ENCODE measurements around the gene PLEKHG4. TPM values are rescaled to one million over a fixed set of nuclear protein-coding genes. Genes with fewer than 3 reads are reported as not detected.
A peak's percentile ranks its signal among the peaks of the same experiment; 100 is the strongest.

Gene PLEKHG4
- total and polyA plus RNA-seq, 9 of the 15 experiments (the other 6 are each of a cell fraction or from before 2014, with no cell fraction given) = 3.7 to 36.8 (median 17.9) TPM

DNA sequence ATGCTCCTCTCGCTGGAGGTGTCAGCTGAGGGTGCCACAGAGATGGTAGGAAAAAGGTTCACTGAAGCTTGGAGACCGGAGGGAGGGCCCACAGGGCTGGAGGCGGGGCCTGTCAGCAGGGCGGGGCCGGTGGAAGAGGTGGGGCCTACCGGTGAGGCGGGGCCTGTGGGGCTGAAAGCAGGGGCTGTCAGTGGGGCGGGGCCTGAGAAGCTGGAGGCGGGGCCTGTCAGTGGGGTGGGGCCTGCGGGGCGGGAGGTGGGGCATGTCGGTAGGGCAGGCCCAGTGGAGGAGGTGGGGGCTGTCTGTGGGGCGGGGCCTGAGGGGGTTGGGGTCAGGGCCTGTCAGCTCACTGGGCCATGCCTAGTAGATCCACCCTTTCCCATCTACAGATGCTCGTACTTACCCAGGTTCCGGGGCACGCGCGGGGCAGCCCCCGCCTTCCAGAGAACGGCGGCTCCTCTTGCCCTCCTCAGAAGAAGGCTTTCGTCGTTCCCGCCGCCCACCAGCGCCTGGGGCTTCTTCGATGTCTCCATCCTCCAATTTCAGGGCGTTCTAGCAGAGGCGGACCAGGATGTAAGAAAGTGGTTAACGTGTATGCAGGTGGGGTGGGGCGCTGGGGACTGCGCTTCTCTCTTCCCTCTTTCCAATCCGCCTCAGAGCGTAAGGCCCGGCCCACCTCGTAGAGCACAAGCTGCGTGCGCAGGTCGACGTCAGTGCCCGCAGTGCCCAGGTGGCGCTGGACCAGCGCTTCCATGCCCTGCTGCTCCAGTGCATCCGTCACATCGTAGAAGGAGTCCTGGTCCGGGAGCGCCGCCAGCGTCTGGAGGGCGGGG, 42.6 kb upstream of the PLEKHG4 start:
- intact Hi-C loops (cut with micrococcal nuclease) = loop anchor here (5.0 kb wide), 1 partner anchor 41 kb away; the partner anchor contains the start of gene PLEKHG4
- DNase-seq (ENCODE audit: extremely low read depth in 1 of 4, low spot score in 3 of 4) = peak; percentile 90 to 100 (median 98)
- BruUV-seq (replicated peaks) = TSS peak; percentile 10
- TF ChIP-seq GATAD2B (IDR thresholded peaks at IDR 0.05; ENCODE audit: borderline replicate concordance) (no peak), SMARCE1 (IDR thresholded peaks at IDR 0.05) (no peak), HMG20B (CRISPR knock-in tag; IDR thresholded peaks at IDR 0.05) (no peak), TFAP4 (CRISPR knock-in tag; IDR thresholded peaks at IDR 0.05; ENCODE audit: borderline replicate concordance) (no peak; the same call in 1 of the 2 replicates), VEZF1 (CRISPR knock-in tag; IDR thresholded peaks at IDR 0.05) (peak; percentile 76), KDM5B (IDR thresholded peaks at IDR 0.05; ENCODE audit: insufficient replicate concordance, low read depth, low read length) (no peak), ZNF79 (CRISPR knock-in tag; IDR thresholded peaks at IDR 0.05; ENCODE audit: low read depth) (no peak), MEIS2 (IDR thresholded peaks at IDR 0.05; ENCODE audit: partially characterized antibody) (no peak), XRCC3 (IDR thresholded peaks at IDR 0.05) (no peak), CTCFL (IDR thresholded peaks at IDR 0.05; ENCODE audit: borderline replicate concordance, insufficient read depth, low read depth, low read length, poor library complexity, severe bottlenecking) (no peak), HMGN3 (IDR thresholded peaks at IDR 0.05; ENCODE audit: borderline replicate concordance, extremely low read depth, insufficient read length, low read depth, low read length) (peak; percentile 69), EHMT2 (IDR thresholded peaks at IDR 0.05) (no peak), SMARCA4 (IDR thresholded peaks at IDR 0.05) (no peak), PURB (CRISPR knock-in tag; IDR thresholded peaks at IDR 0.05; ENCODE audit: low read depth) (no peak)
- TF ChIP-seq, protein P1, sequence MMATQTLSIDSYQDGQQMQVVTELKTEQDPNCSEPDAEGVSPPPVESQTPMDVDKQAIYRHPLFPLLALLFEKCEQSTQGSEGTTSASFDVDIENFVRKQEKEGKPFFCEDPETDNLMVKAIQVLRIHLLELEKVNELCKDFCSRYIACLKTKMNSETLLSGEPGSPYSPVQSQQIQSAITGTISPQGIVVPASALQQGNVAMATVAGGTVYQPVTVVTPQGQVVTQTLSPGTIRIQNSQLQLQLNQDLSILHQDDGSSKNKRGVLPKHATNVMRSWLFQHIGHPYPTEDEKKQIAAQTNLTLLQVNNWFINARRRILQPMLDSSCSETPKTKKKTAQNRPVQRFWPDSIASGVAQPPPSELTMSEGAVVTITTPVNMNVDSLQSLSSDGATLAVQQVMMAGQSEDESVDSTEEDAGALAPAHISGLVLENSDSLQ (IDR thresholded peaks at IDR 0.05) = peak; percentile 77

More for the DNA sequence above, 42.6 kb upstream of the PLEKHG4 start:
- H3K4me2 ChIP-seq (ENCODE audit: insufficient read depth, low read length) = peak overlapping the region; percentile 48
- in situ Hi-C loops (cut with MboI) = no loop called here
- H2AFZ ChIP-seq (ENCODE audit: low read depth, low read length) = no peak overlapping the region
- H3K79me2 ChIP-seq (ENCODE audit: control insufficient read depth, insufficient read depth, low read length) = peaks cover 32% of the 10 kb centered on the region
- peaks cover 4% of the 10 kb centered on the region for H4K20me1 ChIP-seq (replicated peaks; ENCODE audit: control insufficient read depth, insufficient read depth, low read length)
- no peaks in the 10 kb centered on the region for H3K9me3 ChIP-seq (replicated peaks; ENCODE audit: control insufficient read depth, insufficient read depth, low read depth, low read length)
- H3K9me1 ChIP-seq (ENCODE audit: control insufficient read depth, insufficient read depth, low read length) = no peaks in the 10 kb centered on the region
- ATAC-seq (peak; percentile 97), FAIRE-seq (peak; percentile 68)
- H3K36me3 ChIP-seq (ENCODE audit: control insufficient read depth, insufficient read depth, low read length) = peaks cover 86% of the 10 kb centered on the region; the same call in 2 of the 3 replicates
- peak overlapping the region in 1 of 2 experiments; percentile 33; a peak in 1 of 4 replicates for H3K9ac ChIP-seq (ENCODE audit: insufficient read depth in 1 of 2, low read depth in 2 of 2, low read length in 2 of 2)
- no peaks in the 10 kb centered on the region for H3K27me3 ChIP-seq (ENCODE audit: control insufficient read depth in 2 of 2, insufficient read depth in 2 of 2, low read length in 2 of 2)
- H3K4me1 ChIP-seq (replicated peaks in 1 of 2; ENCODE audit: control insufficient read depth in 2 of 2, insufficient read depth in 2 of 2, low read length in 2 of 2) = peaks cover 28 to 41% of the 10 kb centered on the region in 2 experiments
- no peak overlapping the region for H3K4me3 ChIP-seq
- CTCF ChIA-PET (ENCODE audit: low intra/inter-chr PET ratio) = interaction anchor here (0.6 kb wide), 1 partner anchor 209 kb away, joined by 5 read pairs; no protein-coding TSS in a partner anchor
- POLR2A ChIA-PET = interaction anchor here (0.6 to 4.3 kb wide), 6 partner anchors 8 to 74 kb away, joined by 3 to 31 read pairs (median 4); partner anchors contain the start of genes SLC9A5 and TMEM208
- peak overlapping the region; percentile 43; the same call in 1 of the 3 replicates for H3K27ac ChIP-seq (ENCODE audit: extremely low read depth, low read depth, low read length)
- 70% methylated on average over 22 of the region's 50 CpGs for WGBS (ENCODE audit: insufficient coverage, low coverage, missing lambda C conversion rate)
